Esophagus squamous epithelium (tissue), 5 donors: ENCODE data around the gene LRP1B. TPM values are rescaled to one million over a fixed set of nuclear protein-coding genes. Genes with fewer than 3 reads are reported as not detected.

Experiments used
- DNase-seq: peaks from one replicate; lab custom pipeline; 2025; lab: John Stamatoyannopoulos, UW
- H3K27ac ChIP-seq, 4 donors: fragments of 200-600 bp; sonication (generic); one replicate each; pipeline ENCODE4 v1.5.1; 2016 to 2019; ENCODE audit warnings: mild to moderate bottlenecking in 1 of 4
- H3K27me3 ChIP-seq, 4 donors: fragments of 200-600 bp; sonication (generic); 1 replicate in 3 of 4; 2 replicates in 1 of 4; pipeline versions ENCODE4 v1.5.1 to v1.6.0; 2017 to 2021; ENCODE audit warnings: antibody characterized with exemption in 1 of 4
- H3K36me3 ChIP-seq, 3 donors: fragments of 200-600 bp; sonication (generic); one replicate each; pipeline ENCODE4 v1.5.1; 2016 to 2019
- H3K4me1 ChIP-seq, 3 donors: fragments of 200-600 bp; sonication (generic); one replicate each; pipeline ENCODE4 v1.5.1; 2017 to 2019
- H3K4me3 ChIP-seq, 4 donors: fragments of 200-600 bp; sonication (generic); 1 replicate in 3 of 4; 2 replicates in 1 of 4; pipeline ENCODE4 v1.5.1; 2016 to 2019; ENCODE audit warnings: mild to moderate bottlenecking in 2 of 4, moderate library complexity in 1 of 4
- H3K9me3 ChIP-seq, 3 donors: fragments of 200-600 bp; sonication (generic); one replicate each; pipeline ENCODE4 v1.5.1; 2016 to 2019
- POLR2A ChIP-seq, 4 donors: fragments of 450-650 bp; IDR thresholded peaks; one replicate each; pipeline ENCODE4 v1.6.1; 2017; ENCODE audit warnings: antibody characterized with exemption in 4 of 4, mild to moderate bottlenecking in 4 of 4, moderate library complexity in 3 of 4
- WGBS, 2 donors: methylation state at CpG; one replicate each; pipeline ENCODE4 v1.1.5; 2018; 5-methylcytosine and 5-hydroxymethylcytosine counted together
- intact Hi-C: fragments of 100-400 bp; cut with DNase I; formaldehyde crosslinking; loops from one replicate; pipeline ENCODE4 v1.15.0; 2022
- total RNA-seq, 4 donors: library from RNA; depleted of rRNA; stranded (reverse); fragments of >200 nt; gene quantifications; one replicate each; pipeline ENCODE4 v1.1.0, GENCODE V29; 2016
- TF ChIP-seq, protein P1 (sequence below), 6 experiments: fragments of 450-650 bp in 4 of 6; fragments of 200-600 bp in 2 of 6; sonication (generic) in 2 of 6; IDR thresholded peaks; one replicate each; pipeline ENCODE4 v1.5.1; 2016 to 2019; ENCODE audit warnings: antibody characterized with exemption in 6 of 6, mild to moderate bottlenecking in 4 of 6, moderate library complexity in 4 of 6
- donor health status: DM: yes; HTN: yes; CAD: no.

LRP1B gene
- total RNA-seq, 4 donors from 2014 or later = 0.04 to 1.1 (median 0.23) TPM

DNA sequence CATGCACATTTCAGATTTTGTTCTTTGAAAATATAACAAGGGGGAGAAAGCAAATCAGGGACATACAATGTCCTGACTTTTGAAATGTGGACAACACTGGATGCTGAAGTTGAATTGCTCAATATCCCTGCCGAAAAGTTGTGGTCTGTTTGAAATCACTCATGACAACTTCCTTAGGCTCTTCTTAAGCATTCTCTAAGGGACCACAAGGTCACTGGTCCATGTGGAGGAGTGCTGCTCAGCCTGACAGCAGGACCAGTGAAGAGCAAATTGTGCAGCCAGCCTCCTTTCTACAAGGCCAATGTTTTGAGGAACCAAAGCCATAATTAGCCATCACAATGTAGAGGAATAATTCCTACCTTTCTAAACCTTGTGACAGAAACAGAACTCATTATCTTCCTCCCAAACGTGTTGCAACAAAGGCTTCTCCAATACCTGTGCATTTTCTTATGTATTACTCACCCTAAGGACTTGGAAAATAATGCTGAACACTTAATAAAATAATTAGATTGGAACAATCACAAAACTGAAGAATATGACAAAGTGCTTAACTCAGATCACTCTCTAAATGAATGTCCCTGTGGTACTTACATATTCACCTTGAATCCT, 1873.0 kb downstream of the LRP1B start:
- Histone ChIP-seq H3K36me3 (no peaks in the 10 kb centered on the region), H3K4me3 (no peak overlapping the region), H3K27ac (no peak overlapping the region), H3K9me3 (no peaks in the 10 kb centered on the region), H3K4me1 (no peaks in the 10 kb centered on the region), H3K27me3 (no peaks in the 10 kb centered on the region)
- intact Hi-C loops = no loop called here
- 34 to 36% methylated on average over 2 of the region's 2 CpGs for WGBS, 2 donors
- TF ChIP-seq, protein P1, sequence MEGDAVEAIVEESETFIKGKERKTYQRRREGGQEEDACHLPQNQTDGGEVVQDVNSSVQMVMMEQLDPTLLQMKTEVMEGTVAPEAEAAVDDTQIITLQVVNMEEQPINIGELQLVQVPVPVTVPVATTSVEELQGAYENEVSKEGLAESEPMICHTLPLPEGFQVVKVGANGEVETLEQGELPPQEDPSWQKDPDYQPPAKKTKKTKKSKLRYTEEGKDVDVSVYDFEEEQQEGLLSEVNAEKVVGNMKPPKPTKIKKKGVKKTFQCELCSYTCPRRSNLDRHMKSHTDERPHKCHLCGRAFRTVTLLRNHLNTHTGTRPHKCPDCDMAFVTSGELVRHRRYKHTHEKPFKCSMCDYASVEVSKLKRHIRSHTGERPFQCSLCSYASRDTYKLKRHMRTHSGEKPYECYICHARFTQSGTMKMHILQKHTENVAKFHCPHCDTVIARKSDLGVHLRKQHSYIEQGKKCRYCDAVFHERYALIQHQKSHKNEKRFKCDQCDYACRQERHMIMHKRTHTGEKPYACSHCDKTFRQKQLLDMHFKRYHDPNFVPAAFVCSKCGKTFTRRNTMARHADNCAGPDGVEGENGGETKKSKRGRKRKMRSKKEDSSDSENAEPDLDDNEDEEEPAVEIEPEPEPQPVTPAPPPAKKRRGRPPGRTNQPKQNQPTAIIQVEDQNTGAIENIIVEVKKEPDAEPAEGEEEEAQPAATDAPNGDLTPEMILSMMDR (IDR thresholded peaks at IDR 0.05) = no peak
- TF ChIP-seq POLR2A (IDR thresholded peaks at IDR 0.05) = no peak
- DNase-seq = no peak

- Histone ChIP-seq H3K4me3 (no peak overlapping the region), H3K9me3 (no peaks in the 10 kb centered on the region), H3K27me3 (no peaks in the 10 kb centered on the region), H3K36me3 (no peaks in the 10 kb centered on the region), H3K27ac (no peak overlapping the region), H3K4me1 (no peaks in the 10 kb centered on the region)
- intact Hi-C loops = no loop called here
- TF ChIP-seq, protein P1 (IDR thresholded peaks at IDR 0.05) = no peak
- no peak for TF ChIP-seq POLR2A (IDR thresholded peaks at IDR 0.05)
- DNase-seq = no peak
- WGBS, 2 donors = 31 to 33% methylated on average over 3 of the region's 3 CpGs
These were observed 1874.7 kb downstream of the LRP1B start for GRCh38 chr2:140256080-140256479.

GRCh38 chr2:140249821-140250220, 1881.0 kb downstream of the LRP1B start:
- DNase-seq = no peak
- intact Hi-C loops = no loop called here
- no peaks in the 10 kb centered on the region for H3K9me3 ChIP-seq
- no peaks in the 10 kb centered on the region for H3K27me3 ChIP-seq
- H3K27ac ChIP-seq = no peak overlapping the region
- H3K4me1 ChIP-seq = no peaks in the 10 kb centered on the region
- no peaks in the 10 kb centered on the region for H3K36me3 ChIP-seq
- WGBS, 2 donors = 67 to 71% methylated on average over 4 of the region's 4 CpGs
- no peak overlapping the region for H3K4me3 ChIP-seq
- TF ChIP-seq, protein P1 (IDR thresholded peaks at IDR 0.05) = no peak
- no peak for TF ChIP-seq POLR2A (IDR thresholded peaks at IDR 0.05)

GRCh38 chr2:140248623-140249022, 1882.2 kb downstream of the LRP1B start:
- no peak overlapping the region for H3K27ac ChIP-seq
- DNase-seq = no peak
- WGBS, 2 donors = 28 to 29% methylated on average over 2 of the region's 2 CpGs
- no peaks in the 10 kb centered on the region for H3K27me3 ChIP-seq
- no peaks in the 10 kb centered on the region for H3K36me3 ChIP-seq
- no peak overlapping the region for H3K4me3 ChIP-seq
- intact Hi-C loops = no loop called here
- no peaks in the 10 kb centered on the region for H3K4me1 ChIP-seq
- H3K9me3 ChIP-seq = no peaks in the 10 kb centered on the region
- TF ChIP-seq, protein P1 (IDR thresholded peaks at IDR 0.05) = no peak
- no peak for TF ChIP-seq POLR2A (IDR thresholded peaks at IDR 0.05)

DNA sequence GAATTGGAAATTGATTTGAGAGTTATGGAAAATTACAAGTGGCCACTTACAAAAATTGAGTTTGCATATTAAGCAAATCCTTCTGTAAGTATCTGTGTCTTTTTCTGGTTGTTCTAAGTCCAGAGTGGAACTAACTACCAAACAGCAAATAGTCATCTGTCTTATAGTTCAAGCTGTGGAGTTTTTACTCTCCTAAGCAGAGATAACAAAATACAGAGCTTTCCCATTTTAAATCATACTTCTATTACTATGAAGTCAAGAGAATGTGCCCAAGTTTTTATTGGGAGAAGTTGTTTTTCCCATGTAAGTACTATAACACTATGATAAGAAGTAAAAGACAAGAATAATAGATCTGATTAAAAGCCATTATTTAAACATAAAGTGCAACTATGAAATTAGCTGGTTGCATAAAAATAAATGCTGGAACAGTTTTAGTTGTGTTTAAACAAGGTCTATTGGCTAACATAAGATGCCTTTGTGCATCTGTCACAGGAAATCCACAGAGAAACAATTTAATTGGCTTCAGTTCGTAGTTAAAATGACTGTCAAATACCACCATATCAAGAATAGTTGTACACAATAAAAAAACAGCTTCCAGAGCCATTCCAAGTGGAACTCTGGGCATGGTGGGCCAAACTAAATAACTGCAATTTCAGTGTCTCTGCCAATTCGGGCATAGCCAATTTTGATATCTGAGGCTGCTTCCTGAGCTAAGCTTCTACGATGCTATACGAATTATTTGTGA, 1883.2 kb downstream of the LRP1B start:
- no peaks in the 10 kb centered on the region for H3K27me3 ChIP-seq
- no peak overlapping the region for H3K27ac ChIP-seq
- 65 to 67% methylated on average over 4 of the region's 4 CpGs for WGBS, 2 donors
- no peaks in the 10 kb centered on the region for H3K9me3 ChIP-seq
- DNase-seq = no peak
- intact Hi-C loops = no loop called here
- H3K36me3 ChIP-seq = no peaks in the 10 kb centered on the region
- no peak overlapping the region for H3K4me3 ChIP-seq
- no peak for TF ChIP-seq POLR2A (IDR thresholded peaks at IDR 0.05)
- TF ChIP-seq, protein P1 (IDR thresholded peaks at IDR 0.05) = no peak
- no peaks in the 10 kb centered on the region for H3K4me1 ChIP-seq
